GM21447 (cell line): ENCODE results near the gene HTR5A.
A peak's percentile ranks its signal among the peaks of the same experiment; 100 is the strongest.
"Not testable (repeated sequence)": the region's sequence is repeated elsewhere in the genome, so short reads cannot be mapped to it uniquely, and the experiment has no call there.

Experiments
- ATAC-seq: cut with Tn5 transposase; IDR thresholded peaks from one replicate; pipeline ENCODE4 v1.9.1; 2021; ENCODE audit not compliant: unreplicated experiment

HTR5A gene

GRCh38 chr7:155069992-155070751, at the start of gene HTR5A:
Gene HTR5A (plus strand): TSS chr7:155070324. CDS start chr7:155070900, 576 bp downstream.
- ATAC-seq = peak; percentile 91

GRCh38 chr7:155020996-155021395, 49.1 kb upstream of the HTR5A start:
- no peak for ATAC-seq

GRCh38 chr7:155021699-155022145, 48.4 kb upstream of the HTR5A start:
- ATAC-seq = no peak

- no peak for ATAC-seq
These were observed 42.2 kb upstream of the HTR5A start for GRCh38 chr7:155027879-155028278.

GRCh38 chr7:155032978-155033377, 37.1 kb upstream of the HTR5A start:
- no peak for ATAC-seq

GRCh38 chr7:155034495-155034894, 35.6 kb upstream of the HTR5A start:
- not testable (repeated sequence) for ATAC-seq

GRCh38 chr7:155038335-155038734, 31.8 kb upstream of the HTR5A start:
- ATAC-seq = no peak

- no peak for ATAC-seq
These were observed 26.4 kb upstream of the HTR5A start for GRCh38 chr7:155043756-155044155.

- ATAC-seq = no peak
These were observed 22.1 kb upstream of the HTR5A start for GRCh38 chr7:155048006-155048405.

GRCh38 chr7:155051355-155051754, 18.8 kb upstream of the HTR5A start:
- ATAC-seq = no peak

GRCh38 chr7:155053002-155053401, 17.1 kb upstream of the HTR5A start:
- no peak for ATAC-seq

GRCh38 chr7:155054761-155055160, 15.4 kb upstream of the HTR5A start:
- ATAC-seq = no peak

GRCh38 chr7:155057076-155057475, 13.0 kb upstream of the HTR5A start:
- no peak for ATAC-seq

- ATAC-seq = no peak
These were observed 11.2 kb upstream of the HTR5A start for GRCh38 chr7:155058896-155059295.

GRCh38 chr7:155059703-155060102, 10.4 kb upstream of the HTR5A start:
- ATAC-seq = no peak

GRCh38 chr7:155062411-155062810, 7.7 kb upstream of the HTR5A start:
- no peak for ATAC-seq

- no peak for ATAC-seq
These were observed 5.9 kb upstream of the HTR5A start for GRCh38 chr7:155064186-155064585.

GRCh38 chr7:155066417-155066950, 3.6 kb upstream of the HTR5A start:
- ATAC-seq = no peak

- ATAC-seq = no peak
These were observed 1.1 kb downstream of the HTR5A start for GRCh38 chr7:155071121-155071651.

- no peak for ATAC-seq
These were observed 1.9 kb downstream of the HTR5A start for GRCh38 chr7:155071916-155072571.

GRCh38 chr7:155073922-155074321, 3.8 kb downstream of the HTR5A start:
- ATAC-seq = no peak

- ATAC-seq = no peak
These were observed 13.9 kb downstream of the HTR5A start for GRCh38 chr7:155084021-155084420.
